Activated effector memory CD4-positive, alpha-beta T cell treated with Interleukin-2 at 50 U/mL for 16 hours (primary cell): ENCODE results near the gene SCNM1.
"Not testable (repeated sequence)": the region's sequence is repeated elsewhere in the genome, so short reads cannot be mapped to it uniquely, and the experiment has no call there.

Experiments
- DNase-seq: peaks from one replicate; pipeline ENCODE4 v3.0.0-alpha.2; 2020

The SCNM1 gene

GRCh38 chr1:151194894-151195594, 29.1 kb downstream of the SCNM1 start:
- not testable (repeated sequence) for DNase-seq

GRCh38 chr1:151196292-151196800, 30.4 kb downstream of the SCNM1 start:
- no peak for DNase-seq

GRCh38 chr1:151197863-151198253, 31.9 kb downstream of the SCNM1 start:
- DNase-seq: no peak

GRCh38 chr1:151198254-151199127, 32.5 kb downstream of the SCNM1 start, which contains the start of gene PIP5K1A:
Gene PIP5K1A, plus strand, starts transcription at chr1:151198552. Its CDS starts 445 bp downstream, at chr1:151198997.
- peak; percentile 95 for DNase-seq

GRCh38 chr1:151199873-151200581, 34.1 kb downstream of the SCNM1 start:
- no peak for DNase-seq

- DNase-seq: not testable (repeated sequence)
These were observed 39.5 kb downstream of the SCNM1 start for GRCh38 chr1:151205381-151205965.

- DNase-seq: no peak
These were observed 44.9 kb downstream of the SCNM1 start for GRCh38 chr1:151210830-151211229.

- no peak for DNase-seq
These were observed 46.2 kb downstream of the SCNM1 start for GRCh38 chr1:151211972-151212705.

GRCh38 chr1:151213560-151213959, 47.6 kb downstream of the SCNM1 start:
- DNase-seq: no peak
